Spleen (tissue), 11 donors: Measurements from ENCODE around the gene MTIF2. TPM values are rescaled to one million over a fixed set of nuclear protein-coding genes. Genes with fewer than 3 reads are reported as not detected.

Experiments
- DNase-seq: peaks from one replicate; pipeline ENCODE4 v3.0.0-alpha.2; 2020
- H3K27ac ChIP-seq, 8 donors: fragments of 200-600 bp; sonication (generic) in 7 of 8; 1 replicate in 4 of 8; 2 replicates in 4 of 8; pipeline versions ENCODE4 v1.5.0 to v1.8.0; 2016 to 2021; ENCODE audit warnings: inconsistent platforms in 4 of 8, mild to moderate bottlenecking in 4 of 8, moderate library complexity in 1 of 8
- H3K27me3 ChIP-seq, 7 donors: fragments of 200-600 bp; sonication (generic) in 6 of 7; replicated peaks in 1 of 7; 1 replicate in 4 of 7; 2 replicates in 3 of 7; pipeline versions ENCODE4 v1.5.0 to v1.8.0; 2016 to 2021; ENCODE audit warnings: inconsistent platforms in 3 of 7, mild to moderate bottlenecking in 1 of 7
- H3K36me3 ChIP-seq, 6 donors: fragments of 200-600 bp; sonication (generic) in 5 of 6; 1 replicate in 4 of 6; 2 replicates in 2 of 6; pipeline versions ENCODE4 v1.5.0 to v1.8.0; 2016 to 2021; ENCODE audit warnings: inconsistent platforms in 2 of 6
- H3K4me1 ChIP-seq, 6 donors: fragments of 200-600 bp; sonication (generic) in 5 of 6; 1 replicate in 3 of 6; 2 replicates in 3 of 6; pipeline versions ENCODE4 v1.5.0 to v1.8.0; 2016 to 2021; ENCODE audit warnings: inconsistent platforms in 3 of 6
- H3K4me3 ChIP-seq, 8 donors: fragments of 200-600 bp; sonication (generic) in 7 of 8; 1 replicate in 4 of 8; 2 replicates in 4 of 8; pipeline versions ENCODE4 v1.5.0 to v1.8.0; 2016 to 2021; ENCODE audit warnings: inconsistent platforms in 4 of 8, mild to moderate bottlenecking in 4 of 8, moderate library complexity in 2 of 8
- H3K9me3 ChIP-seq, 8 donors: fragments of 200-600 bp; sonication (generic) in 7 of 8; 1 replicate in 4 of 8; 2 replicates in 4 of 8; pipeline versions ENCODE4 v1.5.0 to v1.8.0; 2016 to 2021; ENCODE audit warnings: inconsistent platforms in 4 of 8
- CTCF ChIP-seq, 11 experiments: fragments of 200-600 bp in 7 of 11; fragments of 450-650 bp in 4 of 11; sonication (generic) in 4 of 11; IDR thresholded peaks in 8 of 11; conservative IDR thresholded peaks in 3 of 11; 1 replicate in 7 of 11; 2 replicates in 4 of 11; pipeline versions ENCODE4 v1.4.0 to v1.8.0; 2016 to 2021; ENCODE audit warnings: antibody characterized with exemption in 11 of 11, inconsistent platforms in 4 of 11, mild to moderate bottlenecking in 1 of 11
- POLR2A ChIP-seq, 3 donors: fragments of 450-650 bp; IDR thresholded peaks; one replicate each; pipeline ENCODE4 v1.5.1; 2017; ENCODE audit warnings: antibody characterized with exemption in 3 of 3, mild to moderate bottlenecking in 1 of 3
- POLR2AphosphoS5 ChIP-seq, 3 donors: sonication (generic); formaldehyde crosslinking; IDR thresholded peaks; one replicate each; pipeline ENCODE4 v1.5.1; 2017; ENCODE audit warnings: antibody characterized with exemption in 3 of 3
- WGBS, 5 donors: extraction: QIAGEN DNeasy Blood & Tissue Kit in 3 of 5; methylation state at CpG; one replicate each; pipeline versions ENCODE4 v1.1.5 to v1.1.7; 2013 to 2018; 5-methylcytosine and 5-hydroxymethylcytosine counted together
- intact Hi-C: fragments of 100-400 bp; cut with DNase I; formaldehyde crosslinking; loops from one replicate; pipeline ENCODE4 v1.15.0; 2023; ENCODE audit warnings: low total_unique reads
- polyA plus RNA-seq, 3 donors: library from polyadenylated mRNA; stranded (reverse); fragments of 200-250 nt; gene quantifications; one replicate each; pipeline ENCODE4 v1.2.1, GENCODE V29; 2013
- total RNA-seq, 7 donors: library from RNA; depleted of rRNA in 3 of 7; stranded (reverse); fragments of >200 nt in 3 of 7; fragmentation: NEBNext Ultra II Directional in 4 of 7; extraction: Animal tissue kit (Norgen Biotek cat#: 25700) in 4 of 7; gene quantifications; one replicate each; pipeline versions ENCODE4 v1.1.0 to v1.2.1, GENCODE V29; 2016 to 2021
- donor health status: healthy with polysubstance abuse.
- donor health status: DM: no; HTN: no; CAD: no; lungs with moderate emphysema.
- donor health status: DM: no; HTN: no; CAD: no.
- donor health status: Bipolar disorder and iron deficiency.
- donor health status: healthy.
- donor health status: DM: no; HTN: no; CAD: no.
- donor health status: DM: yes; HTN: yes; CAD: no.

The MTIF2 gene
- total and polyA plus RNA-seq, 10 donors: 18.4 to 28.5 (median 21.4) TPM

- intact Hi-C loops: no loop called here
- WGBS, 5 donors: 4 to 7% (median 6%) methylated on average over 33 of the region's 33 CpGs
- H3K4me3 ChIP-seq: peak overlapping the region; percentile 75 to 99 (median 90)
- peaks cover 23 to 75% (median 46%) of the 10 kb centered on the region in 6 donors for H3K4me1 ChIP-seq
- H3K27me3 ChIP-seq: no peaks in the 10 kb centered on the region
- H3K27ac ChIP-seq: peak overlapping the region; percentile 91 to 99 (median 93)
- H3K36me3 ChIP-seq: peaks cover 0 to 48% (median 38%) of the 10 kb centered on the region in 6 donors
- peak; percentile 90 for DNase-seq
- TF ChIP-seq CTCF (IDR thresholded peaks at IDR 0.05 in 8 of 11, conservative IDR thresholded peaks at IDR 0.05 in 3 of 11): no peak
- TF ChIP-seq POLR2AphosphoS5 (IDR thresholded peaks at IDR 0.05): no peak
- no peak for TF ChIP-seq POLR2A (IDR thresholded peaks at IDR 0.05)
- H3K9me3 ChIP-seq: no peaks in the 10 kb centered on the region
Measured at GRCh38 chr2:55232863-55233657, 36.0 kb downstream of the MTIF2 start.

GRCh38 chr2:55232084-55232862 lies 36.8 kb downstream of the MTIF2 start, which contains the start of the genes CLHC1 and RPS27A:
CLHC1 (minus strand) TSS chr2:55232293; CDS start chr2:55222411, 9,882 bp downstream.
RPS27A (plus strand) TSS chr2:55232688; CDS start chr2:55232825, 137 bp downstream.
- DNase-seq: peak; percentile 98
- Histone ChIP-seq H3K4me3 (peak within 1 kb of the TSS; percentile 75 to 99 (median 90)), H3K9me3 (no peaks in the 10 kb centered on the region), H3K4me1 (peaks cover 23 to 83% (median 53%) of the 10 kb centered on the region in 6 donors), H3K27me3 (no peaks in the 10 kb centered on the region), H3K36me3 (peaks cover 0 to 40% (median 33%) of the 10 kb centered on the region in 6 donors), H3K27ac (peak within 1 kb of the TSS; percentile 91 to 99 (median 93))
- intact Hi-C loops: no loop called here
- peak in 2 of 3 donors; percentile 61 to 73 for TF ChIP-seq POLR2A (IDR thresholded peaks at IDR 0.05)
- TF ChIP-seq POLR2AphosphoS5 (IDR thresholded peaks at IDR 0.05): peak; percentile 93
- peak in 2 of 11 experiments; percentile 7 to 28 for TF ChIP-seq CTCF (IDR thresholded peaks at IDR 0.05 in 8 of 11, conservative IDR thresholded peaks at IDR 0.05 in 3 of 11)
- WGBS, 5 donors: 0 to 1% (median 0%) methylated on average over 34 to 37 of the region's 37 CpGs

GRCh38 chr2:55231546-55232083 lies 37.4 kb downstream of the MTIF2 start:
- intact Hi-C loops: no loop called here
- Histone ChIP-seq H3K9me3 (no peaks in the 10 kb centered on the region), H3K4me1 (peaks cover 23 to 86% (median 56%) of the 10 kb centered on the region in 6 donors), H3K4me3 (peak overlapping the region; percentile 75 to 99 (median 90)), H3K27ac (peak overlapping the region; percentile 91 to 99 (median 93)), H3K36me3 (peaks cover 0 to 33% (median 28%) of the 10 kb centered on the region in 6 donors), H3K27me3 (no peaks in the 10 kb centered on the region)
- 5 to 10% (median 8%) methylated on average over 13 of the region's 13 CpGs for WGBS, 5 donors
- DNase-seq: peak; percentile 87
- TF ChIP-seq POLR2AphosphoS5 (IDR thresholded peaks at IDR 0.05) (no peak), POLR2A (IDR thresholded peaks at IDR 0.05) (no peak), CTCF (IDR thresholded peaks at IDR 0.05 in 8 of 11, conservative IDR thresholded peaks at IDR 0.05 in 3 of 11) (no peak)
